Tibial artery (tissue), 4 donors: ENCODE results near the gene SDHAF2.

Source experiments
- DNase-seq, 2 donors: peaks; one replicate each; pipeline ENCODE4 v3.0.0-alpha.2; 2019
- H3K27ac ChIP-seq, 2 donors: fragments of 200-600 bp; sonication (generic) in 1 of 2; 1 replicate in 1 of 2; 2 replicates in 1 of 2; pipeline ENCODE4 v1.5.1; 2018 to 2019; ENCODE audit warnings: mild to moderate bottlenecking in 1 of 2
- H3K27me3 ChIP-seq, 2 donors: fragments of 200-600 bp; sonication (generic) in 1 of 2; one replicate each; pipeline versions ENCODE4 v1.5.1 to v1.6.0; 2016 to 2019
- H3K36me3 ChIP-seq, 3 donors: fragments of 200-600 bp; sonication (generic) in 2 of 3; one replicate each; pipeline ENCODE4 v1.5.1; 2016 to 2019; ENCODE audit warnings: mild to moderate bottlenecking in 2 of 3
- H3K4me1 ChIP-seq, 4 donors: fragments of 200-600 bp; sonication (generic) in 2 of 4; 1 replicate in 3 of 4; 2 replicates in 1 of 4; pipeline ENCODE4 v1.5.1; 2016 to 2019
- H3K4me3 ChIP-seq, 2 donors: fragments of 200-600 bp; sonication (generic) in 1 of 2; 1 replicate in 1 of 2; 2 replicates in 1 of 2; pipeline ENCODE4 v1.5.1; 2018 to 2019; ENCODE audit warnings: mild to moderate bottlenecking in 2 of 2
- H3K9me3 ChIP-seq, 3 donors: fragments of 200-600 bp; sonication (generic) in 1 of 3; one replicate each; pipeline ENCODE4 v1.5.1; 2016 to 2019
- intact Hi-C: fragments of 100-400 bp; cut with DNase I; formaldehyde crosslinking; loops from one replicate; pipeline ENCODE4 v1.15.0; 2023; ENCODE audit warnings: low total_unique reads
- TF ChIP-seq, protein P1 (sequence below), 2 experiments: fragments of 200-600 bp in 1 of 2; fragments of 450-650 bp in 1 of 2; IDR thresholded peaks; one replicate each; pipeline ENCODE4 v1.5.1; 2017 to 2019; ENCODE audit warnings: antibody characterized with exemption in 2 of 2, mild to moderate bottlenecking in 1 of 2, moderate library complexity in 1 of 2

Gene SDHAF2

DNA sequence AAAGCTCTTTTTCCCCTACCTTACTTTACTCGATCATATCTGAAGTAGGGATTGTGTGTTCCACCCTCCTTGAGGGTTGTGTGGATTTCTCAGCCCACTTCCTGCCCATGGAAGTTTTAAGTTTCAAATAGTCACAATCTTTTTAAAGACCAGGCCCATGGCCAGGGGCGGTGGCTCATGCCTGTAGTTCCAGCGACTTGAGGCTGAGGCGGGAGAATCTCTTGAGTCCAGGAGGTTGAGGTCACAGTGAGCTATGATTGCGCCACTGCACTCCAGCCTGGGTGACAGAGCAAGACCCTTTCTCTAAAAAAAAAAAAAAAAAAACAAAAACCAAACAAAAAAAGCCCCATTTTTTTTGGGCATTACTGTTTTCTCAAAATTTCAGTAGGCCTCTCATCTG, 42.4 kb downstream of the SDHAF2 start:
- Histone ChIP-seq H3K4me3 (no peak overlapping the region), H3K27me3 (no peaks in the 10 kb centered on the region), H3K4me1 (peaks cover 0 to 41% (median 18%) of the 10 kb centered on the region in 4 donors), H3K27ac (peak overlapping the region; percentile 81 to 90), H3K36me3 (peaks cover 0 to 24% (median 3%) of the 10 kb centered on the region in 3 donors), H3K9me3 (no peaks in the 10 kb centered on the region)
- TF ChIP-seq, protein P1, sequence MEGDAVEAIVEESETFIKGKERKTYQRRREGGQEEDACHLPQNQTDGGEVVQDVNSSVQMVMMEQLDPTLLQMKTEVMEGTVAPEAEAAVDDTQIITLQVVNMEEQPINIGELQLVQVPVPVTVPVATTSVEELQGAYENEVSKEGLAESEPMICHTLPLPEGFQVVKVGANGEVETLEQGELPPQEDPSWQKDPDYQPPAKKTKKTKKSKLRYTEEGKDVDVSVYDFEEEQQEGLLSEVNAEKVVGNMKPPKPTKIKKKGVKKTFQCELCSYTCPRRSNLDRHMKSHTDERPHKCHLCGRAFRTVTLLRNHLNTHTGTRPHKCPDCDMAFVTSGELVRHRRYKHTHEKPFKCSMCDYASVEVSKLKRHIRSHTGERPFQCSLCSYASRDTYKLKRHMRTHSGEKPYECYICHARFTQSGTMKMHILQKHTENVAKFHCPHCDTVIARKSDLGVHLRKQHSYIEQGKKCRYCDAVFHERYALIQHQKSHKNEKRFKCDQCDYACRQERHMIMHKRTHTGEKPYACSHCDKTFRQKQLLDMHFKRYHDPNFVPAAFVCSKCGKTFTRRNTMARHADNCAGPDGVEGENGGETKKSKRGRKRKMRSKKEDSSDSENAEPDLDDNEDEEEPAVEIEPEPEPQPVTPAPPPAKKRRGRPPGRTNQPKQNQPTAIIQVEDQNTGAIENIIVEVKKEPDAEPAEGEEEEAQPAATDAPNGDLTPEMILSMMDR (IDR thresholded peaks at IDR 0.05) = no peak
- DNase-seq = peak; percentile 91 to 94
- intact Hi-C loops = no loop called here

DNA sequence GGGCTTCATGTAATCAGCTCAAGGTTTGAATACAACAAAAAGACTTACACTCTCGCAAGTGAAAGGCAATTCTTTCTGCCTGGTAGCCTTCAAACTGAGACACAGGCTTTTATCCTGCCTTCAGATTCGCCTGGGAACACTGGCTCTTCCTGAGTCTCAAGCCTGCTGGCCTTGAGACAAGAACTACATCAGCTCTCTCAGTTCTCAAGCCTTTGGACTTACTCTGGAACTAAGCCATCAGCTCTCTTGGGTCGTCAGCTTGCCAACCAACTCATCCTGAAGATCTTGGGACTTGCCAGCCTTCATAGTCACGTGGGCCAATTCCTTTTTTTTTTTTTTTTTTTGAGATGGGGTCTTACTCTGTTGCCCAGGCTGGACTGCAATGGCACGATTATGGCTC, 42.9 kb downstream of the SDHAF2 start:
- Histone ChIP-seq H3K27ac (peak overlapping the region; percentile 81 to 90), H3K27me3 (no peaks in the 10 kb centered on the region), H3K9me3 (no peaks in the 10 kb centered on the region), H3K4me1 (peaks cover 0 to 47% (median 23%) of the 10 kb centered on the region in 4 donors), H3K36me3 (peaks cover 0 to 19% (median 3%) of the 10 kb centered on the region in 3 donors), H3K4me3 (no peak overlapping the region)
- DNase-seq = peak; percentile 74 to 89
- TF ChIP-seq, protein P1 (IDR thresholded peaks at IDR 0.05) = no peak
- intact Hi-C loops = no loop called here

DNA sequence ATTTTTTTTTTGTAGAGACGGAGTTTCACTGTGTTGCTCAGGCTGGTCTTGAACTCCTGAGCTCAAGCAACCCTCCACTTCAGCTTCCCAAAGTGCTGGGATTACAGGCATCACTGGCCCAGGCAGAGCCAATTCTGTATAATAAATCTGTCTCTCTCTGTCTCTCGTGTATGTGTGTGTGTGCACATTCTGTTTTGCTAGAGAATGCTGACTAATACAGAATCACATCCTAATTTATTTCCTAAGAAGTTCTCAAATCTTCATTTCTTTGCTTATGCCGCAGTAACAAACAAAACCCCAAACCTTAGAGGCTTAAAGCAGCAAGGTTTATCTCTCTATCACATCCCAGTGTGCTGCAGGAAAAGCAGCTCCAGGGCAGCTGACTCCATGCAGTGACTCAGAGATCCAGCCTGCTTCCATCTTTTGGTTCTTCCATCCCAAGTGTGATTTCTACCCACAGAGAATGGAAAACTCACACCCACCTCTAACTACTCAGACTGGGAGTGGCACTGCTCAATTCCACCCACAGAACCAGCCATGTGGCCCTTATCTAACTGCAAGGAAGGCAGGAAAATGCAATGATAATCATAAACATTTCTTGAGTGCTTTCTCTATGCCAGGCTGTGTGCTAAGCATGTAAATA, 43.6 kb downstream of the SDHAF2 start:
- intact Hi-C loops = no loop called here
- H3K27ac ChIP-seq = peak overlapping the region; percentile 81 to 90
- H3K27me3 ChIP-seq = no peaks in the 10 kb centered on the region
- TF ChIP-seq, protein P1 (IDR thresholded peaks at IDR 0.05) = no peak
- no peak for DNase-seq
- peaks cover 0 to 49% (median 24%) of the 10 kb centered on the region in 4 donors for H3K4me1 ChIP-seq
- H3K36me3 ChIP-seq = peaks cover 0 to 13% (median 3%) of the 10 kb centered on the region in 3 donors
- H3K4me3 ChIP-seq = no peak overlapping the region
- no peaks in the 10 kb centered on the region for H3K9me3 ChIP-seq

DNA sequence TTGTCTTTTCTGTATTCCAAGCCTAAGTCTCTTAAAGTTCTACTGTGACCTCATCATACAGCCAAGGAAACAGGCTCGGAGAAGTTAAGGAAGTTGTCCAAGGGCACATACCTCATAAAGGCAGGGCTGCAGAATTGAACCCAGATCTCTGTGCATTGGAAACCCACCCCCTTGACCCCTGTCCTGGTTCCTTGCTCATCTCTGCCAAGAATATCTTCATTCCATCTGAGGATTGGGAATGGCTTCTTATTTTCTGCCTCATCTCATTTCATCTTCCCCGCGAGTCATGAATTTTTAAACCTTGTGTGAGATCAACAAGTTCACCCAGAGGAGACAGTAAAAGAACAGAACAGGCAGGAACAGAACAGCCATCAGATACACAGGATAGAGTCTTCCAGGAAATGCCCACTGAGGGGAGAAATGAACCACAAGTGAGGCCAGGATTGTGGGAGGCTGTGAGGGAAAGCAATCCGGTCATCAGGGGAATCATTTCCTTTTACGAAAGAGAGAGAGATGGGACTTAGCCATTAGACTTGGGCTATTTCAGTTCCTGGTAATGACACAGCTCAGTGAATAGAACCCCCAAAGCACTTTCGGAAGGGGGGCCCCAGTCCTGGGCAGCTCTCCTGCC, 44.2 kb downstream of the SDHAF2 start:
- DNase-seq = no peak
- intact Hi-C loops = no loop called here
- Histone ChIP-seq H3K9me3 (no peaks in the 10 kb centered on the region), H3K36me3 (peaks cover 0 to 10% (median 3%) of the 10 kb centered on the region in 3 donors), H3K27me3 (no peaks in the 10 kb centered on the region), H3K4me3 (no peak overlapping the region), H3K4me1 (peaks cover 0 to 49% (median 24%) of the 10 kb centered on the region in 4 donors), H3K27ac (peak overlapping the region; percentile 81 to 90)
- TF ChIP-seq, protein P1 (IDR thresholded peaks at IDR 0.05) = no peak

DNA sequence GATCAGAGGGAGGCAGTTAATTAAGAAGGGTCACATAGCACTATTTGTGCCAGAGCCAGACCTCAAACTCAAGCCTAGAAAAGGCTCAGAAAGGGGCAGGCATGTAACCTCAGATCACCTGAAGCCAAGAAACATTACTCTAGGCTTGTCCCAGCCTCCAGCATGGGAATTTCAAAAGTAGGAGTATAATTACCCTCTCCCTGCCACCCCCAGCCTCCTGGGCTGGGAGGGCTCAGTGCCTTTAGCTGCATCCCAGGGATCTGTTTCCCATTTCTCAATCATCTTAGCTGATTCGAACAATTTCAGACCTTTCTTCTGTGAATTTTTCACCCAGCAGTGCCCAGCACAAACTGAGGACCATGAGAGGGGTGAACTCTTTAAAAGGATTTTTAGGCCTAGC, 45.5 kb downstream of the SDHAF2 start:
- no peak for DNase-seq
- H3K4me1 ChIP-seq = peaks cover 0 to 49% (median 24%) of the 10 kb centered on the region in 4 donors
- TF ChIP-seq, protein P1 (IDR thresholded peaks at IDR 0.05) = no peak
- H3K36me3 ChIP-seq = peaks cover 0 to 10% (median 3%) of the 10 kb centered on the region in 3 donors
- no peaks in the 10 kb centered on the region for H3K9me3 ChIP-seq
- H3K27ac ChIP-seq = peak overlapping the region; percentile 81 to 90
- intact Hi-C loops = no loop called here
- no peaks in the 10 kb centered on the region for H3K27me3 ChIP-seq
- no peak overlapping the region for H3K4me3 ChIP-seq
